ENCODE measurements around the gene FNDC3A.
"Not testable (repeated sequence)": the region's sequence is repeated elsewhere in the genome, so short reads cannot be mapped to it uniquely, and the experiment has no call there.

The FNDC3A gene

GRCh38 chr13:49082653-49083536 is 107.2 kb downstream of the FNDC3A start:
- DNase-seq (ENCODE audit: low spot score), result peak; percentile 6
- FAIRE-seq, result no peak

- FAIRE-seq (no peak), DNase-seq (ENCODE audit: low spot score) (no peak)
These were observed 109.2 kb downstream of the FNDC3A start for GRCh38 chr13:49084961-49085360.

GRCh38 chr13:49086722-49087121 is 111.0 kb downstream of the FNDC3A start:
- DNase-seq (ENCODE audit: low spot score) (no peak), FAIRE-seq (no peak)

DNA sequence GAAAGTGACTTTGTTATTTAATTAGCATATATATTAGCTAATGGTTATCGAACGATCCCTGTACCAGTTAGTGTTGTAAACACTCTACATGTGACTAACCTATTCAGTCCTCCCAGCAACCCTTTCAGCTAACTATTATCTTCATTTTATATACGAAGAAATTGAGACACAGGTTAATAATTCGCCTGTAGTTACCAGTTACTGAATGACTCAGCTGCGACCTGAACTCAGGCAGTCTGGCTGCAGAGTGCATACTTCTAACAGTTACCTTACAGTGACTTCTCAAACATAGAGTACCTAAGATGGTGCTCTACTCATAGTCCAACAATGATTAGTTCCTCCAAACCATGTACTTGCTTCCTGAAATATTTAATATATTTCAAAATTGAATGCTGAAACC is 117.7 kb downstream of the FNDC3A start:
- no peak for DNase-seq (ENCODE audit: low spot score)
- FAIRE-seq, result no peak

DNA sequence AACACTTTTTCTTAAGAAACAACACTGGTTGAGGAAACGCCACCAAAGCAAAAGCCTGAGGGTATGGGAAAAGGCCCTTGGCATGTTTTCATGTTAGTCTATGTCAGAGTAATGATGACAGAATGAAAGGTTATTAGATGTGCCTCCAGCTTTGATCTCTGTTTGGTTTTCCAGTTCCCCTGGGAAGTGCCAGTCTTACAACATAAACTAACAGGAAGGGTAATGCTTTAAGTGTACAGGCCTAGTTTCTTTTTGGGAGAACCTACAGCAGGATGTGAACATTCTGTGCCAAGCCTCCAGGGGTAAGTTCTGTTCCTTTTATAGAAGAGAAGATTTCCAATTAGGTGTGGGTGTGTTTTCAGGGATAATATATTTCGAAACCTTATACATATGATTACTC is 121.7 kb downstream of the FNDC3A start:
- FAIRE-seq (no peak), DNase-seq (ENCODE audit: low spot score) (no peak)

GRCh38 chr13:49098198-49098597 is 122.5 kb downstream of the FNDC3A start:
- FAIRE-seq, result no peak
- peak; percentile 20 for DNase-seq (ENCODE audit: low spot score)

GRCh38 chr13:49098771-49099512 is 123.2 kb downstream of the FNDC3A start:
- DNase-seq (ENCODE audit: low spot score) (no peak), FAIRE-seq (no peak)

GRCh38 chr13:49099513-49099877 is 123.8 kb downstream of the FNDC3A start:
- DNase-seq (ENCODE audit: low spot score), result no peak
- no peak for FAIRE-seq

GRCh38 chr13:49100637-49101570 is 125.2 kb downstream of the FNDC3A start:
- FAIRE-seq (no peak), DNase-seq (ENCODE audit: low spot score) (no peak)

- FAIRE-seq, result no peak
- no peak for DNase-seq (ENCODE audit: low spot score)
These were observed 132.5 kb downstream of the FNDC3A start for GRCh38 chr13:49108196-49108595.

GRCh38 chr13:49110122-49110912 is 134.6 kb downstream of the FNDC3A start:
- FAIRE-seq (no peak), DNase-seq (ENCODE audit: low spot score) (peak; percentile 69)

DNA sequence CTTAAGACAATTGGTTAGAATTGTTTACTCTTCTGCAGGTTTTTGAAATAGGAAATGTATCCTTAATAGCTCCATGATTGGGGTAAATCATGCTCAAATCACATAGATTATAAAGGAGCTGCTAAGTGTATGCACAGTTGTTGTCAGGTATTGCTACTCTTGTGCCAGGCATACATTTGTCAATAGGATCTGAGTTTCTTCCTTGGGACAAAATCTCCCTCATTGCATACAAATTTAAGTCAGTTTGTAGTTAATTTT is 135.1 kb downstream of the FNDC3A start:
- FAIRE-seq (no peak), DNase-seq (ENCODE audit: low spot score) (no peak)

DNA sequence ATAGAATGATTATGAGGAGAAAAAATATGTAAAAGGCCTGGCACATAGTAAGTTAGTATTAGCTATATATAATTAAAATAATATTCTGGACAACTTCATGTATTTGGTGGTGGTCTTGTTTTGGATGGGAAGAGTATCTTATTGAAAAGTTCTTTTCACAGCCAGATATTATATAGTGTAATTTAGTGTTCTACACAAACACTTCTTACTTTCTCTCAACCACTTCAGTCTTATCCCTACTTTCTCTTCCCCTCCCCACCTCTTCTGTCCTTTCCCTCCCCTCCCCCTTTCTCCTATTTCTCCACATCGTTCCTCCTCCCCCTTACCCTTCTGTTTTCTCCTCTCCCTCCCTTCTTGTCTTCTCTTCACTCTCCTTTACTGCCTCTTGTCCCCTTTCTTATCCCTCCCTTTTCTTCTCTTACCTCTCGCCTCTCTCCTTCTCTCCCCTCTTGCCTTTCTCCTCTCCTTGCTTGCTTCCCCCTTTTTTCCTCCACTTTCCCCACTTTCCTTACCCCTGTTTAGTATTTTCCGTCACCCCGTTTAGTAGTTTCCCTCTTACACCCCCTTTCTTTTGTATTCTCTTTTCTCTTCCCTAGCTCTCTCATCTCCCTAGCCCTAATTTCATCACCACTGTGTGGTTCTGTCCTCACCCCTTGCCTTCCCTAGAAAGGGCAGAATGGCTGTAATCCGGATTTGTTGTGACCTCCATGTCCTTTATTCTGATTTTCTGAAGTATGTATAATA is 137.2 kb downstream of the FNDC3A start:
- no peak for DNase-seq (ENCODE audit: low spot score)
- FAIRE-seq, result no peak

- peak; percentile 34 for DNase-seq (ENCODE audit: low spot score)
These were observed 138.0 kb downstream of the FNDC3A start for GRCh38 chr13:49113526-49114286.

GRCh38 chr13:49116873-49117272 is 141.2 kb downstream of the FNDC3A start:
- no peak for FAIRE-seq
- DNase-seq (ENCODE audit: low spot score), result no peak

More at GRCh38 chr13:49113526-49114286, 138.0 kb downstream of the FNDC3A start:
- no peak for FAIRE-seq

DNA sequence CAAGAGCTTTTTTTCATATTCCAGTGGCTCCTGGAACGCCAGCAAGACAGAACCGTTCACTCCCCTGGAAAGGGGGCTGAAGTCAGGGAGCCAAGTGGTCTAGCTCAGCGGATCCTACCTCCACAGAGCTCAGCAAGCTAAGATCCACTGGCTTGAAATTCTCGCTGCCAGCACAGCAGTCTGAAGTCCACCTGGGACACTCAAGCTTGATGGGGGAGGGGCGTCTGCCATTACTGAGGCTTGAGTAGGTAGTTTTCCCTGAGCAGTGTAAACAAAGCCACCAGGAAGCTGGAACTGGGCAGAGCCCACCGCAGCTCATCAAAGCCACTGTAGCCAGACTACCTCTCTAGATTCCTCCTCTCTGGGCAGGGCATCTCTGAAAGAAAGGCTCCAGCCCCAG is 142.7 kb downstream of the FNDC3A start:
- not testable (repeated sequence) for DNase-seq (ENCODE audit: low spot score); FAIRE-seq

DNA sequence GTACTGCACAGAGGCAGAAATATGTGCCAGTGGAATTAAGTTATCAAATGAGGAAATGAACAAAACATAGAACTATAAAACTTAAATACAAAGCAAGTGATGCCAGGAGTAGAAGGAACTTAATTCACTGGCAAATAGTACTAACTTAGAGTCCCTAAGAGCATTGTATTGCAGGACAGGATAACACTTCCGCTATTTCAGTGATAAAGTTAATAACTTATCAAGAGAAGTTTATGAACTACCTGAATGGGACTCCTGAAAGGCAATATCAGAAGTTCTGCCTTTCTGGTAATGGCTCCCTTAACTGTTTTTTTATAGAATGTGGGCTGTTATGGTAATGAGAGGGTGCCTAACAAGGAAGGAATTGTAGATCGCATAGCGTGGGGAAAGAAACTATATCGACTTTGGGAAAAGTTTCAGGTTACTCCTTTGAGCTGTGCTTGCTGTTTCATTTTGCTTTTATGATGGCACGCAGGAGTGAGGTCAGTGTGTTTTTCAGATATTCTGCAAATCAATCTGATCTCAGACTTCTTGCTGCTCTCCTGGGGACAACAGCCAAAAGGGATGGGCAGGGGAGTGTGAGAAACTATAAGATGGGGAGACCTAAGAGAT is 149.1 kb downstream of the FNDC3A start:
- no peak for DNase-seq (ENCODE audit: low spot score)
- no peak for FAIRE-seq

GRCh38 chr13:49125964-49126524 is 150.3 kb downstream of the FNDC3A start:
- no peak for FAIRE-seq
- no peak for DNase-seq (ENCODE audit: low spot score)
